ENCODE data around the gene CREB3L1.

CREB3L1 gene

DNA sequence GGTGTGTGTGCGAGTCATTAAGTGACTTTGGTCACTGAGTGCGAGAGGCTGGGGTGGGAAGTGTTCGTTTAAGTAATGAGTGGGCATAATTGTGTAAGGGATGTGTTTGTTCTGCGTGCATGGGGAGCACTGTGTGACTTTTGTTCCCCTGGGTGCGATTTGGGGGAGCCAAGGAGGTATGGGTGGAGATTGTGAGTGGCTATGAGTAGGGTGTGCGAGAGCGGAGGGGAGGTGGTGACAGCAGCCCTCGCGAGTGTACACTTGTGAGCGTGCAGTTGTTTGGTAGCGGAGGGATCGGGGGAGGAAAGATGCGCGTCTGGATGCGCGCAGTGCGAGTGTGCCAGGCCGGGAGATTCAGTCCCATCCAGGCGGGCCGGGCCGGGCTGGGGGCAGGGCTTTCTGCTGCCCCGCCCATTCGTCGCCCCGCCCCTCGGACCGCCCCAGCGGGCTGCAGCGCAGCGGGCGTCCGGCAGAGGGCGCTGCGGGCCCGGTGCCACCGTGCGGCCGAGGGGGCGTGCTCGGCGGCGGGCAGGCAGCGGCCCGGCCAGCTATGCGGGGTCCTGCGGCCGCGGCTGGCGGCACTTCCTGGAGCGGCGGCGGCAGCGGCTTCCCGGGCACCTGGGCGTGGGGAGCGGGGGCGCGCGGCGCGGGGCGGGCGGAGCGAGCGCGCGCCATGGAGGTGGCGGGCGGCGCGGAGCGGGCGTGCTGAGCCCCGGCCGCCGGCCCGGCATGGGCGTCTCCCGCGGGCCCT, 69.6 kb downstream of the CREB3L1 start, which contains the start of gene DGKZ:
Gene DGKZ, plus strand, starts transcription at position 578 of the 751 bp plus-strand sequence. CDS start 197 bp downstream, outside the sequence.
- peak; percentile 90 to 95 for DNase-seq

DNA sequence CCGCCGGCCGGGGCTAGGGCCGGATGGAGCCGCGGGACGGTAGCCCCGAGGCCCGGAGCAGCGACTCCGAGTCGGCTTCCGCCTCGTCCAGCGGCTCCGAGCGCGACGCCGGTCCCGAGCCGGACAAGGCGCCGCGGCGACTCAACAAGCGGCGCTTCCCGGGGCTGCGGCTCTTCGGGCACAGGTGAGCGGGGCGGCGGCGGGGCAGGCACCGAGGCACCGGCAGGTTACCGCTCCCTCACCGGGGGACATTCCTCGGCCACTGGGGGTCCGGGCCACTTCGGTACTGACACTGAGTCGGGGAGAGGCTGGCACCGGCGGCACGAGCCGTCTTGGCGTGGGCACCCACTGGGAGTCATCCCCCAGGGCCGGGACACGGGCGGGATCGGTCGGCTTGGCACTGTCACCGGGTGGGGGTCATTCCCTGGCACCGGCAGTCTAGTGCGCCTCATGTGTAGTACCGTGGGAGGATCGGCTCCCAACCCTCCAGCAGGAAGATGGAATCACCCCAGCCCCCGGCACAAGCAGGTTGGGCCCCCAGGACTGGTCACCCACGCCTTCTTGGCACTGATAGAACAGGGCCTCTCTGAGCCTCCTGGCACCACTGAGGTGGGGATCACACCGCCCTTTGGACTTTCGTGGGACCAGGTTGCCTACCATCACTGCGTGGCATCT, 70.3 kb downstream of the CREB3L1 start:
- DNase-seq, result peak; percentile 56 to 57

DNA sequence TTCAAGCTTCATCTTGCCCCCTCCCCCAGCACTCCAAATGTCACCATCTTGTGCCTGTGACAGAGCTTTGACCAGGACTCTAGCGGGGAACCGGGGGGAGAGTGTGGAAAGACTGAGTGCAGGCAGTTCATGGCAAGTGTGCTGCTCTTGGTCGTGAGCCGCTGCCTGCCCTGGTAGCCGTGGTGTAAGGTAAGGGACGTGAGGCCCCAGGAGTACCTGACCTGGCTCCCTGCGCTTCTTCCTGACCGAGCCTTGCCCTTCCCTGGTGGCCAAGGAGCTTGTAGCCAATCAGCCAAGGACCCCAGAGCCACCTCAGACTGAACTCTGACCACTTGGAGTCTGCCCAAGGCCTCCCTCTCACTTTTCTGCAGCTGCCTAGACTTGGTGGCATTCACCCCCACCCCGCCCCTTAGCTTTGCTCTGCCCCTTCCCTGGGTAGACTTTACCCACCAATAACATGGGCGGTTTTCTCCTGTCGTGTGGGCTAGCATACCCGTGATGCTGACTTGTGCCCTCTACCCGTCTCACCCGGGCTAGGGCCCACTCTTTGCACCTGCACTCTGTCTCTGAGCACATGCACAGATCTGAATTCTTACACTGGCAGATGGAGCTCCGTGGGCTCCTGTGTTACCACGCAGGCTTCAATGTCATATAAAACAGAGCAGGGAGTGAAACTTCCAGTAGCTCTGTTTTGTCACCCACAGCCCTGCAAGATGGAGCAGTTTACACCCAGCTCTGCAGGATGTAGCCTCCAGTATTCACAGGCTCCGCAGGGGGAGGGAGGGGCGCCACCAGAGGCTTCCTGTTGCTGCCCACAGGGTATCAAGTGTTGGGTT, 71.3 kb downstream of the CREB3L1 start:
- peak; percentile 78 to 79 for DNase-seq

DNA sequence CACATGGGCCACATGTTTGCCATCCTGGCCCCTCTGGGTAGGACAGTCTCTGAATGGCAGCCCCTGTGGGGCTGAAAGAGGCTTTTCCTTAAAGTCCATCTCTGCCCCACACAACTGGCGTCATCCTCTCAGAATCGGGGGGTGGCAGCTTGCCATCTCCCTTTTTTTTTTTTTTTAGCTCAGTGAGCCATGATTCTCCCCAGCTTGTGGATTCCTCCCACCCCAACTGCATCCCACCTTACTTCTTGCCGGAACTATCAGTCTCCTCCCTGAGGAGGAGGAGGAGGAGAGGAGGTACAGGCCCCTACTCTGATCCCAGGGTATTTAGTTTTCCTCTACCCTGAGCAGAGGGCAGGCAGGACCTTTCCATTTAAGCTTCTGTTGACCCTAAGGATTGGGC, 73.2 kb downstream of the CREB3L1 start:
- DNase-seq, result no peak

DNA sequence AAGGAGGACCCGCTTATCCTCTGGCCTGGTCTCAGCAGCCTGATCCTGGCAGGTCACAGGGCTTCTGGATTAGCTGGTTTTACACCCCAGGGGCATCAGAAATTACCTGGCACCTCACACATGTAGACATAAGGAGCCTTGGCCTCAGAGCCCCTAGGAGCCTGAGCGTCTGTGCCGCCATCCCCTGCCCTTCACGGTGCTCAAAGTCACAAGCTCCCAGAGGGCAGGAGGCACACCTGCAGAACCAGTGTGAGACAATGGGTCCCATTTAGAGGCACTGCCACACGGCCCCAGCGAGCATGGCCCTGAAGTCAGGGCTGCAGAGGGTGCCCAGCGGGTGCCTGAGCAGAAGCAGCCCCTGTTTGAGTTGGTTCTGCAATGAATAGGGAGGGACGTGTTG, 73.7 kb downstream of the CREB3L1 start:
- no peak for DNase-seq

DNA sequence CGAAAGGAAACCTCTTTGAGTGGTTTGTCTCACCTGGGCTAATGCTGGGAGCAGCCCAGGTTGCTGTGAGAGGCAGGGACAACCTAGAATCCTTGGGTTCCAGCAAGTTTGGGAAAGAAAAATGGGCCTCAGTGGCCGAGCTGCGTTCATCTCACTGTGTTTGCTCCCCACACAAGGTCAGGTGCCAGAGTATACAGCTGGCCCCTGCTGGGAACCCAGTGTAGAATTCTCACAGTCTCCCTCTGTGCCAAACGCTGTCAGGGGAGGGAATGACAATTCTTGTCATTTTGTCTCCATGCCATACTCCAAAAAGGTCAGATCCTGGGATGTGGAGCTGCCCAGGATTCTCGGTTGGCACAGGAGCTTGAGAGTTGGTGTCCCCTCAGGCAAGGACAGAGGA, 74.1 kb downstream of the CREB3L1 start:
- DNase-seq, result no peak

DNA sequence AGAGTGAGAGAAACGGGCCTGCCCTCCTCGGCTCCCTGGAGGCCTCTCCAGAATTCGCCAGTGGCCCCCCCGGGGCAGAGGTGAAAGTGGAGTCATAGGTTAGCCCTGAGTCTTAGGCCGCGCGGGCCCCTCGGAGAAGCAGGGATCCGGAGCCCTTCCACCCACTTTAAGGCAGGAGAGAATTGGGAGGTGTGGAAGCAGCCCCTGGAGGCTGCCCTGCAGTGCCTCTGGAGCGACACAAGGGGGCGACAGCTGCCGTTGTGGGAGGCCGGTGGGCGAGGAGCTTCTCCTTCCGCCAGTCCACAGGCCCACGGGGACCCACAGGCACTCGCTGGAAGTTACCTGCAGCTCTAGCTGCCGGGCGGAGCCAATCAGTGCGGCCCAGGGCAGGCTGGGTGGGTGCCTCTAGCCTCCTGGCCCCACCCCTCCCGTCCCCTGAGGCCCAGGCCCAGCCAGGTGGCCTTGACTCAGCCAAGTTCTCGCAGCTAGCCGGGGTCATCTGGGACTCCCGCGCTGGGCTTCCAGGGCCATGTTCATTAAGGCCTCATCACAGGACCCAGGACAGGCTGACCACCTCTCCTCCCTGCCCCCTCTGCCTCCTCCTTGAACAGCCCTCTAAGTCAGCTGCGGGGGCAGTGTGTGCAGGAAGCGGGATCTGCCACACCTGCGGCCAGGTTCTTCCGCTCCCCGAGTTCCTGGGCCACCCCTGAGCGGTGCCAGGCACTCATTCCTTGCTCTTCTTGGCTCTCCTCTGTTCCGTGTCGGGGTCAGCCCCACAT, 74.8 kb downstream of the CREB3L1 start:
- DNase-seq, result peak; percentile 85 to 88

DNA sequence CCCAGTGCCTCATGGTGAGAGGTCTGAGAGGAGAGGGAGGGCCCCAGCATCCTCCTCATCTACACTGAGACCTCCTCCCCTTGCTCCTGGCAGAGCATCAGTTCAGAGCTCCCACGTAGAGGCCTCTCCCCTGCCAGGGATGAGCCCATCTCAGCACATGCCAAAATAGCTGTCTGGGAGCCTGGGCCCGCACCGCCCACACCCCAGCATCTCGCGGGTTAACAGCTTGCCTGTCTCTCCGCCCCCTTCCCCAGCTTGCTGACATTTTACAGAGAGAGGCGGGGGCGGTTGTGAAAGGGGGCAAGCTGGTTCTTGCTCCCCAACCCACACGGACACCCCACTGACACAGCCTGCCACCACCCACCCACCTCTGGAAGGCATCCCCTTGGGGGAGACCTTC, 76.2 kb downstream of the CREB3L1 start:
- DNase-seq, result peak; percentile 75 to 81

DNA sequence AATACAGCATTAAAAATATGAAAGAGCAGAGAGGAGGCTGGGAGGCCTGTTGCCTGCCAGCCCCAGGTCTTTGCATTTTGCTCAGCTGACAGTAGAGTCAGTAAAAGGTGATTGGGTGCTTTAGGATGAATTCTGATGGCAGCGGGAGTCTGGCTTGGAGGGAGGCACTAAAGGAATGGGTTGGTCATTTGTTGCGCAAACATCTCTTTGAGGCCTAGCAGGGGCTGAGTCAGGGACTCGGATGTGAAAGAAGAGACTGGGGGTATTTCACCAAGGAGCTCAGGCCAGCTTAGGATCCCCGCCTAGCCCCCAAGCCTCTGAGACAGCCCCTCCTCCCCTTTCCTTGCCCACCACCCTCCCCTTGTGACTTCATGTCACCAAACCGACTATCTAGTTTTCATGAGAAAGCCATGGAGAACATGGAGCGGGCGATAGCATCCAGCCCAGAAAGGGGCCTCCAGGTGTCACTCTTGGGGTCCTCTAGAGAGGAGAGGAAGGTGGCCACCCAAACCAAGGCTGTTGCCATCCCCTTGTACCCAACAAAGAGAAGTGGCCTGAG, 79.5 kb downstream of the CREB3L1 start:
- no peak for DNase-seq

DNA sequence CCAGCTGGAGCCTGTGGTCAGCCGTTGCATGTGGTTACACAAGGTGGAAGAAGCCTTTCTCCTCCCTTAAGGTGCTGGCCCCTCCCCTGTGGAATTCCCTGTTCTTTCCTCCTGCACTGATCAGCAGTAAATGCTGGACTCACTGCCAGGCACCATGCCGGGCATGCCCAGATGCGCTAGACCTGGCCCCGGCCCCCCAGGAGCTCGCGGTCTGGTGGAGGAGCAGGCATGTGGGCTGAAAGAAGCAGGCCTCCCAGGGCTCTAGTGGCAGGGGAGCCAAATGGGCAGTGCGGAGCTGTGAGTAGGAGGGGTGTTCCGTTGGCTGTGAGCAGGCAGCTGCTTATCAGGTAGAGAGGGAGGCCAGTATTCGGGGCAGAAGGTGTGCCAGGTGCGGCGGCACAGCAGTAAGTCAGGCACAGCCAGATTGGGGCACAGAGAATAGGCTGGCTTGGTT, 80.0 kb downstream of the CREB3L1 start:
- DNase-seq, result no peak

DNA sequence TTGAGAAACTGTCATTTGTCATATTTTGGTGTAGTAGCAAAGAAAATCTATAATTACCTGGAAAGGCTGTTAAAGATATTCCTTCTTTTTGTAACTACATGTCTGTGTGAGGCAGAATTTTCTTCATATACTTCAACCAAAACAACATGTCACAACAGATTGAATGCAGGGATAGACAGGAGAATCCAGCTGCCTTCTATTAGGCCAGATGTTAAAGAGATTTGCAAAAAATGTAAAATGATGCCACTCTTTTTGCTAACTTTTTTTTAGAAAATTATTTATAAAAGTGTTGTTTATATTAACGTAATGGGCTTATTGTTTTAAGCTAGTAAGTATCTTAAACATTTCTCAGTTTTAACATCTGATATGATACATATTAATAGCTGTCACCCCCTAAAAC, 82.5 kb downstream of the CREB3L1 start:
- no peak for DNase-seq

DNA sequence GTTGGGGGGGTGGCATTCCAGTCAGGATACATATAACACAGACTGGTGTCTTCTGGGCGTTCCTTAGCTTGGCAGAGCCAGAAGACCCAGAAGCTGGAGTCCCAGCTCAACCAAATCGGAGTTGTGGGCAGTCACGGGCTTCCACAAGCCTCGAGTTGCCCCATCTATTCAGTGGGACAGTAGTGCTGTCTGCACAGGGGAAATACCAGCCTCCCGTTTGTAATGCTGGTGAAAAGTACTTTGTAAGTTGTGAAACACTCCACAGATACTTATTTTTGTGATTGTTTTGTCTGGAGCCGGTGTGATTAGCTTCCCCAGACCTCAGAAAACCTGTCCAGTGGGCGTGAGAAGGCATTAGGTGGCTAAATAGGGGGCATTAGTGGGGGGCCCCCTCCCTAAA, 83.4 kb downstream of the CREB3L1 start:
- DNase-seq, result no peak

DNA sequence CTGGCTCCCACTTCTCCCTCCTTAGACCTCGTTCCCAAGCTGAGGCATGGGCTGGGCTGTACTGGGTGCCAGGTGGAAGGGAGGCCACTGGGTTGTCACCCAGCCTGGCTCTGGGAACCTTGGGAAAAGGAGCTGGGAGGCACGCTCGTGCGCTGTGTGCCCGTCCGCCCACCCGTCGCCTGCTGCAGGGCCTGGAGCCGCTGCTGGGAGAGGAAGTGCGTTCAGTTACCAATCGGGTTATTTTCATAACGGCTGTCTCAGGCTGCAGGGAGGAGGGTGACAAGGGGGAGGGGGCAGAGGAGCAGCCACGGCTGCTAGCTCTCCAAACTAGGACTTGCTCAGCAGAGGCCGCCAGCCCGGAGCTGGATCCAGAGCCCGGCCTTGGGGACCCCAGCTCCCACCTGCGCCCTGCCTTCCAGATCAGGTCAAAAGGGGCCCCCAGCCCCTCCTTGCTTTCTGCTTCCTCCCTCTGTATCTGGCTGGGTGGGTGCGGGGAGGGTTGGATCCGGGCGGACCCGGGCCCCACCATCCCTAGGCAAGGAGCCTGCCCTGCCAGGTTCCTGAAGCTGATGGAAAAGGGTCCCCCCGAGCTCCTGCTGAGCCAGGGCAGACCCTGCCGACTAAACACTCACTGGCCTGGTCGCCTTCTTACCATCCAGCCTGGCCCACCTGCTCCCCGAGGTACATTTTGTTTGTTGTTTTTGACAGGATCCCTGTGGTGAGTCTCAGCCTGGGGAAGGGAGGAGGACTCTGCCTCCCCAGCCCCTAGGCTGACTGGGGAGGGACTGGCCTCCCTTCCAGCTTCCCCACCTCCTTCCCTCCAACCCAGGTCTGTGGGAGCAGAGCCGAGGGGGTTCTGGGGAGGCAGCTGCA, 84.1 kb downstream of the CREB3L1 start:
- DNase-seq, result peak; percentile 77 to 81

DNA sequence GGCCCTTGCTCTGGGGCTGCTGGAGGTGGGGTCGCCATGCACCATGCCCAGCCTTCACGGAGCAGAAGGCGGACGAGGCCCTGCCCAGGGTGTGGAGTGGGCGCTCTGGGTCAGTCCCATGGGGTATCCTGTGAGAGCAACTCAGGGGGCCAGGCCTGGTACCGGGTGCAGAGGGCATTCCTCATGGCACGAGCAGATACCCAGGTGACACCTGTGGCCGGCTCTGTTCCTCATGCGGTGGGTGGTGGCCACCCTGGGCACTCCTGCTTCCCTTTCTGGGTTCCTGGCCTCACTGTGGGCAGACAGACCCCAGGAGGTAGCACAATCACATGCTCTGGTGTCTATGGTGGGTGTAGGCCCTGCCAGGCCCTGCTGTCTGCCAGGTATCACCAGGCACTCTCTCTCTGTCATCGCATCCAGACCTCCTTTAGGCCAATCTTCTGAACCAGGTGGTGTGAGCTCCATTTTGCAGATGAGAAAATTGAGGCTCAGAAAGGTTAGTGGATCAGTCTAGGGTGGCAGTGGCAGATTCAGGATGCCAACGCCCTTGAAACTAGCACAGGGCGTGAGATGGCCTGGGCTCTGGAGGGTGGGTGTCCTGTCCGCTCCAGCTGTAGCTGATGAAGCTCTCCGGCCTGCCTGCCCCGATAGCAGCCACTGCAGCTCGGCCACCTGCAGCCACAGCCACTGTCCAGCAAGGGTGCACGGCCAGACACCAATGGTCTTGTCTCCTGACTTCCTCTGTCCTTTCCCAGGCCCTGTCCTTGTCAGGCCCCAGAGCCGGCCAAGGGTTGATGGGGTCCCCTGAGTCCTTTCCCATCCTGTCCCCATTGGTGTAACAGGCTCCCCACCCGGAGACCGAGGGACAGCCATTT, 84.9 kb downstream of the CREB3L1 start:
- no peak for DNase-seq

DNA sequence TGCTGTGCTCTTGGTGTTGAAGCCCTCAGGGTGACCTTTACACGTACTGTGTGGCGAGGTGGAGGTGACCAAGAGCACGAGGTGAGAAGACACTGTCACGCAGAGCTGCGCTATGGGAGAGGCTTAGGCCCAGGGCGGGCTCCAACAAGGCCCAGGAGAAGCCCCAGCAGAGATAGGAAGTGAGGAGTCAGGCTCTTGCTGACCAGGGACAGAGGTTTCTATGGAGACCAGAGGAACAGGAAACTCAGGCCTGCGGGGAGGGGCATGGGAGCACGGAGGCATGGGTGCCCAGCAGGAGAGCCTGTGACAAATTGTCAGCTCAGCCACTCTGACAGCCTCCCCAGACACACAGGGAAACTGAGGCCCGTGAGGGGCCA, 85.6 kb downstream of the CREB3L1 start:
- no peak for DNase-seq

DNA sequence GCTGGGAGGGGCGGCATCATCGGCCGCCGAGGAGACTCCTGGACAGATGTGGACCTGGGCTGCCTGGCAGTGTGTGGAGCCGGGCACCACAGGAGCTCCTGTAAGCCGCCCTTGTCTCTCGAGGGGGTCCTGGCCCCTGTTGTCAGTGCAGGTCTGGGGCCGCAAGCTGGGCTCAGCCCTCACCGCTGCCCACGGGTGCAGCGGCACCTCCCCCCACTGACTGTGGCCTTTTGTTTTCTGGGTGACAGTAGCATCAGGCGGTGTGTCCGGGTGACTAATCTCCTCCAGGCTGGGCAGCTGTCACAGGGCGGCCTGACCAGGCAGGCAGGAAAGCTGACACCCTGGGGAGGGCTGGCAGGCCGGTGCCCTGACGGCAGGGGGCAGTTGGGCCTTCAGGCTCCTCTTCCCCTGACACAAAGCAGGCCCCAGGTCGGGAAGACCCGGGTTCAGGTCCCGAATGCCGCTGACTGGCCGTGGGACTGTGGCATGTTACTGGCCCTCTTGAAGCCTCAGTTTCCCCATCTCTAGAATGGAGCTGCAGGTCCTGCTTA, 86.1 kb downstream of the CREB3L1 start:
- no peak for DNase-seq

DNA sequence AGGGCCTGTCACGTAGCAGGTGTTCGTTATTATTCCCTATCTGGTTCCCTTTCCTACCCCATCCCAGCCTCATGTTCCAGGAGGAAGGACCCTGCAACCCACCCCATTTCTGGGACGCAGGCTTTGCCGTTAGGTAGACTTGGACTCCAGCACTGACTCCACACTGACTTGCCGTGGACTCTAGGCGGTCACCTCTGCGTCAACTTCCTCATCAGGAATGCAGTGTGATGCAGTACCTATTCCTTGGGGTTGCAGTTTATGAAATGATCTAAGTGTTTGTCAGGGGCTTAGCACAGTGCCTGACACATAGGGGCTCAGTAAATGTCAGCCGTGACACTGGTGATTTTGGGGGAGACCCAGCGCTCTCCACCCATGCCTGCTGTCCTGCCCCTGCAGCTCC, 86.6 kb downstream of the CREB3L1 start:
- DNase-seq, result no peak

DNA sequence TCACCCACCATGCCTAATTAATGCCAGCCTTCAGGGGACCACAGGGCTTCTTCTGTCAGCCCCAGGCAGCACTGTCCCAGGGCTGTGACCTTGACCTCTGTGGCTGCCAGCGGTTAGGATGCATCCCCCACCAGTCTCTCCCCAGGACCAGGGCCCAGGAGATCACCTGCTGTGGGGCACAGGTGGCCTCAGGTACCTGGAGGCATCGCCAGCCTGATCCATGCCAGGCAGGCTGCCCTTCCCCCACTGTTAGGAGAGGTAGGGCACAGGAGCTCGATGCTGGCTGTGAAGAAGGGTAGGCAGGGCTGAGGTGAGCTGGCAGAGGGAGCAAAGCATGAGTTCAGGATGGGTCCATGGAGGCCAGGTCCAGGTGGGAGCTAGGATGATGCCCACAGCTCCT, 87.3 kb downstream of the CREB3L1 start:
- DNase-seq, result no peak

DNA sequence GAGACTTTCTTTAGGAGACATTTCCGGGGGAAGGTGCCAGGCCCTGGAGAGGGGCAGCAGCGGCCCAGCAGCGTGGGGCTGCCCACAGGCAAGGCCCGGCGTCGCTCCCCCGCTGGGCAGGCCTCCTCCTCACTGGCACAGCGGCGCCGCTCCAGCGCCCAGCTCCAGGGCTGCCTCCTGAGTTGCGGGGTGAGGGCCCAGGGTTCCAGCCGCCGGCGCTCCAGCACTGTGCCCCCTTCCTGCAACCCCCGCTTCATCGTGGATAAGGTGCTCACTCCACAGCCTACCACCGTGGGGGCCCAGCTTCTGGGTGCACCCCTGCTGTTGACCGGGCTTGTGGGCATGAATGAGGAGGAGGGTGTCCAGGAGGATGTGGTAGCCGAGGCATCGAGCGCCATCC, 88.8 kb downstream of the CREB3L1 start:
- no peak for DNase-seq

DNA sequence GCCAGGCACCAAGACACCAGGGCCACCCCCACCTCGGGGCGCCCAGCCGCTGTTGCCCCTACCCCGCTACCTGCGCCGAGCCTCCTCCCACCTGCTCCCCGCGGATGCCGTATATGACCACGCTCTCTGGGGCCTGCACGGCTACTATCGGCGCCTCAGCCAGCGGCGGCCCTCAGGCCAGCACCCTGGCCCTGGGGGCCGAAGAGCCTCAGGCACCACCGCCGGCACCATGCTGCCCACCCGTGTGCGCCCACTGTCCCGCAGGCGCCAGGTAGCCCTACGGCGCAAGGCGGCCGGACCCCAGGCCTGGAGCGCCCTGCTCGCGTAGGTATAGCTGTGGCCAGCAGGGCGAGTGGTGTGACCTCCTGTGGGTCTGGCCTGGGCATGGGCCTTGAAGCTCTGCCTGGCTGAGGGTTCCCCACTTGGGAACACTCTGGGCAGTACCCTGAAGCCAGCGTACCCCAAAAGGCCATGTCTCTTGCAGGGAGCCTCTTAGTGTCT, 89.2 kb downstream of the CREB3L1 start:
- DNase-seq, result no peak
